Measurements from ENCODE around the gene SERGEF. TPM values are rescaled to one million over a fixed set of nuclear protein-coding genes. Genes with fewer than 3 reads are reported as not detected.

SERGEF gene
- total and polyA plus RNA-seq, 2 experiments from 2014 or later = 18.3 to 23.2 TPM

DNA sequence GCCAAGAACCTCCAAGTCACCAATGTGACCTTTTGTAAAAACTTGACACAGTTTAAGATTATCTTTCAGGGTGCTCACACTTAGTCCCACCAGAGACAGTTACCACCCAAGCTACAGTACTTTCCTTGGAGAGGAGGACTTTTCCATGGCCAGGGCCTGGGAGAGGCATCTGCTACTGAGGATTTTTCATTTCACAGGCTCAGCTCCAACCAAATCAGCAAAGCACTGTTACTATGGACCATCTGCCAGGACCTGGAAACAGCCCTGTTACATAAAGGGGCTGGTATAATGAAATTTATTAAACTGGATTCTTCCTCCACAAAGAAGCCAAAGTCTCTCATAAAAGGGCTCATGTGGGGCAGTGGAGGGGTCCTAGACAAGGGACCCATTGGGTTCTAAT, 38.6 kb downstream of the SERGEF start:
- TF ChIP-seq EZH2 (IDR thresholded peaks at IDR 0.05; ENCODE audit: insufficient read depth, poor library complexity, severe bottlenecking) = no peak
- no peak for TF ChIP-seq EZH2phosphoT487 (IDR thresholded peaks at IDR 0.05; ENCODE audit: insufficient read depth, low read depth)
- H3K4me1 ChIP-seq (ENCODE audit: insufficient read depth) = no peaks in the 10 kb centered on the region
- H3K79me2 ChIP-seq (ENCODE audit: insufficient read depth) = no peaks in the 10 kb centered on the region
- H3F3A ChIP-seq (ENCODE audit: insufficient read depth) = no peaks in the 10 kb centered on the region
- H3K9me2 ChIP-seq (ENCODE audit: insufficient read depth) = no peaks in the 10 kb centered on the region
- no peak overlapping the region for H3K4me2 ChIP-seq (ENCODE audit: unreplicated experiment)
- in situ Hi-C loops (cut with MboI) = loop anchor here (10.0 kb wide), 2 partner anchors 219 to 379 kb away; no protein-coding TSS in a partner anchor
- no peaks in the 10 kb centered on the region for H3K36me3 ChIP-seq (ENCODE audit: low read depth)
- no peak overlapping the region for H2AFZ ChIP-seq
- no peaks in the 10 kb centered on the region for H3K9me3 ChIP-seq (ENCODE audit: low read depth)
- H3K27me3 ChIP-seq (replicated peaks; ENCODE audit: insufficient read depth) = no peaks in the 10 kb centered on the region
- no peak overlapping the region for H3K4me3 ChIP-seq
- H4K20me1 ChIP-seq (ENCODE audit: insufficient read depth) = no peaks in the 10 kb centered on the region
- H3K9ac ChIP-seq = no peak overlapping the region
- no peak overlapping the region for H3K27ac ChIP-seq
- DNase-seq = no peak

DNA sequence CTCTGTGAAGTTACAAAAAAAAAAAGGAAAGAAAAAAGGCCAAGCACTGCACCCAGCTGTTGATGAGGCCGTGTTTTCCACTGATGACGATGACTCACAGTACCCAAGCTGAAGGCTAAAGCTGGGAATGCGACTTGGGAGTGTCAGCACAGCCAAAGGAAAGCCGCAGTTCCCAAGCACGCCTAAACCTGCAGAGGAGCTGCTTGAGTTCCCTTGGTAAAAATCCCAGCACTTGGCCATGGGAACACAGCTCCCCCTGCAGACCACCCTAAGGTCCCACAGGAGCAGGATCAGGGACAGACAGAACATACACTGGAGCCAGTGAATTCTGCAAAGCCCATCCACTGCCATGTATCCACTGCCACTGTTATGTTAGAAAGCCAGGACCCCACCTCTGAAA, 39.9 kb downstream of the SERGEF start:
- in situ Hi-C loops (cut with MboI) = loop anchor here (10.0 kb wide), 2 partner anchors 218 to 378 kb away; no protein-coding TSS in a partner anchor
- Histone ChIP-seq H3F3A (ENCODE audit: insufficient read depth) (no peaks in the 10 kb centered on the region), H3K9me3 (ENCODE audit: low read depth) (no peaks in the 10 kb centered on the region), H3K9me2 (ENCODE audit: insufficient read depth) (no peaks in the 10 kb centered on the region), H3K4me1 (ENCODE audit: insufficient read depth) (no peaks in the 10 kb centered on the region), H3K79me2 (ENCODE audit: insufficient read depth) (no peaks in the 10 kb centered on the region), H2AFZ (no peak overlapping the region), H3K27ac (no peak overlapping the region), H3K9ac (no peak overlapping the region), H3K4me2 (ENCODE audit: unreplicated experiment) (no peak overlapping the region), H3K36me3 (ENCODE audit: low read depth) (no peaks in the 10 kb centered on the region), H3K27me3 (replicated peaks; ENCODE audit: insufficient read depth) (no peaks in the 10 kb centered on the region), H4K20me1 (ENCODE audit: insufficient read depth) (no peaks in the 10 kb centered on the region), H3K4me3 (no peak overlapping the region)
- WGBS, 2 experiments (ENCODE audit: low coverage in 1 of 2, low lambda C conversion rate in 2 of 2, missing lambda C conversion rate in 2 of 2) = 3 to 9% methylated on average over 5 of the region's 5 CpGs
- TF ChIP-seq EZH2phosphoT487 (IDR thresholded peaks at IDR 0.05; ENCODE audit: insufficient read depth, low read depth) (no peak), EZH2 (IDR thresholded peaks at IDR 0.05; ENCODE audit: insufficient read depth, poor library complexity, severe bottlenecking) (no peak)
- DNase-seq = peak; percentile 88

DNA sequence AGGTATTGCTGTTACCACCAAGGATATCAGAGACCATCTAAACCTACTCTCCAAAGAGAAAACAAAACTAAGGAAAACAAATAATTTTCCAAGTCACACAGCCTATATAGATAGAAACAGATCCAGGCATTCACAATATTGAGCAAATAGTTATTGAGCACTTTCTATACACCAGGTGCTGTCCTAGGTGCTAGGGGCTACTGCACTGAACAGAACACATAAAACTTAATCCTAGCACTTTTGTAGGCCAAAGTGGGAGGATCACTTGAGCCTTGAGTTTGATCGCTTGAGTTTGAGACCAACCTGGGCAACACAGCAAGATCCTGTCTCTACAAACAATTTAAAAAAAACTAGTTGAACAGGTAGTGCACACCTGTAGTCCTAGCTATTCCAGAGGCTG, 44.6 kb downstream of the SERGEF start:
- DNase-seq = no peak
- no peak overlapping the region for H2AFZ ChIP-seq
- H4K20me1 ChIP-seq (ENCODE audit: insufficient read depth) = no peaks in the 10 kb centered on the region
- no peaks in the 10 kb centered on the region for H3K4me1 ChIP-seq (ENCODE audit: insufficient read depth)
- no peaks in the 10 kb centered on the region for H3F3A ChIP-seq (ENCODE audit: insufficient read depth)
- no peaks in the 10 kb centered on the region for H3K9me2 ChIP-seq (ENCODE audit: insufficient read depth)
- TF ChIP-seq EZH2phosphoT487 (IDR thresholded peaks at IDR 0.05; ENCODE audit: insufficient read depth, low read depth) = no peak
- TF ChIP-seq EZH2 (IDR thresholded peaks at IDR 0.05; ENCODE audit: insufficient read depth, poor library complexity, severe bottlenecking) = no peak
- H3K36me3 ChIP-seq (ENCODE audit: low read depth) = no peaks in the 10 kb centered on the region
- in situ Hi-C loops (cut with MboI) = no loop called here
- no peak overlapping the region for H3K27ac ChIP-seq
- H3K9ac ChIP-seq = no peak overlapping the region
- no peaks in the 10 kb centered on the region for H3K9me3 ChIP-seq (ENCODE audit: low read depth)
- no peaks in the 10 kb centered on the region for H3K27me3 ChIP-seq (replicated peaks; ENCODE audit: insufficient read depth)
- 94 to 100% methylated on average over 1 of the region's 1 CpG for WGBS, 2 experiments (ENCODE audit: low coverage in 1 of 2, low lambda C conversion rate in 2 of 2, missing lambda C conversion rate in 2 of 2)
- H3K4me2 ChIP-seq (ENCODE audit: unreplicated experiment) = no peak overlapping the region
- no peak overlapping the region for H3K4me3 ChIP-seq
- no peaks in the 10 kb centered on the region for H3K79me2 ChIP-seq (ENCODE audit: insufficient read depth)

DNA sequence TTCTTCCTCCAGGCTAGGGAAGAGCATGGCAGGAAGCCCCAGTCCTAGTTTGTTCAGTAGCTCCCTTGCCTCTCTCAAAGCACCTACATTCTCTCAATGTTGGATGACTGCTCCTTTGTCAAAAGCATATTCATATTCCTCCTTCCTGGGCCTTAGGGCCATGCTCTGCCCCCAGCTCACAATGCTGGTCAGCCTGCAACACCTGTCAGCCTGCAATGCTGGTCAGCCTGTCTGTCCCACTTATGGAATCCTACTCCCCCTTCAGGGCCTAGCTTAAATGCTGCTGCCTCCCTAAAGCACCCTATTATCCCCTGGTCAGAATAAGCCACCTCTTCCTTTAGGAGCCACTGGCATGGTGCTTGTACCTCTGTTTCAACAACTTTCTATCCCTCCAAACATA, 45.2 kb downstream of the SERGEF start:
- H3K9me3 ChIP-seq (ENCODE audit: low read depth) = no peaks in the 10 kb centered on the region
- H3K4me2 ChIP-seq (ENCODE audit: unreplicated experiment) = no peak overlapping the region
- no peaks in the 10 kb centered on the region for H3K79me2 ChIP-seq (ENCODE audit: insufficient read depth)
- H3F3A ChIP-seq (ENCODE audit: insufficient read depth) = no peaks in the 10 kb centered on the region
- H3K9ac ChIP-seq = no peak overlapping the region
- no peak overlapping the region for H2AFZ ChIP-seq
- H3K4me3 ChIP-seq = no peak overlapping the region
- H3K9me2 ChIP-seq (ENCODE audit: insufficient read depth) = no peaks in the 10 kb centered on the region
- no peaks in the 10 kb centered on the region for H3K36me3 ChIP-seq (ENCODE audit: low read depth)
- H3K4me1 ChIP-seq (ENCODE audit: insufficient read depth) = no peaks in the 10 kb centered on the region
- in situ Hi-C loops (cut with MboI) = no loop called here
- no peak overlapping the region for H3K27ac ChIP-seq
- TF ChIP-seq EZH2 (IDR thresholded peaks at IDR 0.05; ENCODE audit: insufficient read depth, poor library complexity, severe bottlenecking) (no peak), EZH2phosphoT487 (IDR thresholded peaks at IDR 0.05; ENCODE audit: insufficient read depth, low read depth) (no peak)
- no peak for DNase-seq
- H3K27me3 ChIP-seq (replicated peaks; ENCODE audit: insufficient read depth) = no peaks in the 10 kb centered on the region
- no peaks in the 10 kb centered on the region for H4K20me1 ChIP-seq (ENCODE audit: insufficient read depth)

DNA sequence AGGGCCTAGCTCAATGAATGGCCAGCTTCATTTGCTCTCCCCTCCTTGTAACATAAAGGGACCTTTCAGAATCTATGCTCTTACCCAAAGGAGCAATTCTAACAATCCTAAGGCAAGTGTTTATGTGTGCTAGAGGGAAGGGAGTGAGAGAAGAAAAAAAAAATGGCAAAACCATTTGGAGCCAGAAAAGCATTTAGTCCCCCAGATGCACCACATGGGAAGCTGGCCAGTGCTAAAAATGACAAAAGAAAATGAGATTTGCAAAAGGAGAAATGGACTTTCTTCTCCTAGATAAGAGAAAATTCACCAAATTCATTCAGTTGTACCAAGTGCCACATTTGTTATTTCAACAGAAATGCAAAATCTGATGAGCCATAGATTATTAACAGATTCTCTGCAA, 52.8 kb downstream of the SERGEF start:
- H3K4me2 ChIP-seq (ENCODE audit: unreplicated experiment) = no peak overlapping the region
- no peaks in the 10 kb centered on the region for H4K20me1 ChIP-seq (ENCODE audit: insufficient read depth)
- no peak overlapping the region for H2AFZ ChIP-seq
- DNase-seq = no peak
- H3K4me1 ChIP-seq (ENCODE audit: insufficient read depth) = no peaks in the 10 kb centered on the region
- H3K9ac ChIP-seq = no peak overlapping the region
- TF ChIP-seq EZH2 (IDR thresholded peaks at IDR 0.05; ENCODE audit: insufficient read depth, poor library complexity, severe bottlenecking) (no peak), EZH2phosphoT487 (IDR thresholded peaks at IDR 0.05; ENCODE audit: insufficient read depth, low read depth) (no peak)
- no peaks in the 10 kb centered on the region for H3K36me3 ChIP-seq (ENCODE audit: low read depth)
- no peaks in the 10 kb centered on the region for H3K79me2 ChIP-seq (ENCODE audit: insufficient read depth)
- no peak overlapping the region for H3K4me3 ChIP-seq
- H3F3A ChIP-seq (ENCODE audit: insufficient read depth) = no peaks in the 10 kb centered on the region
- H3K27me3 ChIP-seq (replicated peaks; ENCODE audit: insufficient read depth) = no peaks in the 10 kb centered on the region
- in situ Hi-C loops (cut with MboI) = no loop called here
- no peaks in the 10 kb centered on the region for H3K9me3 ChIP-seq (ENCODE audit: low read depth)
- no peaks in the 10 kb centered on the region for H3K9me2 ChIP-seq (ENCODE audit: insufficient read depth)
- no peak overlapping the region for H3K27ac ChIP-seq
